ENCODE results near the gene HEPACAM2.

Gene HEPACAM2

GRCh38 chr7:93164766-93165165, 61.5 kb downstream of the HEPACAM2 start:
- Histone ChIP-seq H4K20me1 (ENCODE audit: insufficient read depth, low read length) (no peaks in the 10 kb centered on the region), H2AFZ (ENCODE audit: low read length) (no peak overlapping the region), H3K27me3 (ENCODE audit: insufficient read depth, low read length) (no peaks in the 10 kb centered on the region), H3K27ac (ENCODE audit: low read depth, low read length, poor library complexity, severe bottlenecking) (no peak overlapping the region), H3K4me3 (ENCODE audit: low read depth, low read length, poor library complexity, severe bottlenecking) (no peak overlapping the region), H3K4me2 (ENCODE audit: low read length) (no peak overlapping the region), H3K4me1 (ENCODE audit: insufficient read depth, low read length, severe bottlenecking) (peaks cover 3% of the 10 kb centered on the region), H3K9me3 (ENCODE audit: low read length) (peaks cover 15% of the 10 kb centered on the region), H3K9me2 (ENCODE audit: low read depth, low read length) (peaks cover 4% of the 10 kb centered on the region), H3F3A (ENCODE audit: insufficient read depth, low read length) (no peaks in the 10 kb centered on the region), H3K9ac (ENCODE audit: low read length) (no peak overlapping the region), H3K36me3 (ENCODE audit: insufficient read depth, low read length) (no peaks in the 10 kb centered on the region), H3K79me2 (ENCODE audit: insufficient read depth, low read length) (no peaks in the 10 kb centered on the region)
- TF ChIP-seq CTCF (IDR thresholded peaks at IDR 0.05; ENCODE audit: low read length) = no peak
- TF ChIP-seq EZH2 (IDR thresholded peaks at IDR 0.05; ENCODE audit: borderline replicate concordance, low read length) = no peak

- H2AFZ ChIP-seq (ENCODE audit: low read length) = no peak overlapping the region
- H3K27ac ChIP-seq (ENCODE audit: low read depth, low read length, poor library complexity, severe bottlenecking) = no peak overlapping the region
- peaks cover 3% of the 10 kb centered on the region for H3K4me1 ChIP-seq (ENCODE audit: insufficient read depth, low read length, severe bottlenecking)
- no peak overlapping the region for H3K9ac ChIP-seq (ENCODE audit: low read length)
- H3K4me3 ChIP-seq (ENCODE audit: low read depth, low read length, poor library complexity, severe bottlenecking) = no peak overlapping the region
- H4K20me1 ChIP-seq (ENCODE audit: insufficient read depth, low read length) = no peaks in the 10 kb centered on the region
- no peak overlapping the region for H3K4me2 ChIP-seq (ENCODE audit: low read length)
- no peaks in the 10 kb centered on the region for H3F3A ChIP-seq (ENCODE audit: insufficient read depth, low read length)
- H3K79me2 ChIP-seq (ENCODE audit: insufficient read depth, low read length) = no peaks in the 10 kb centered on the region
- TF ChIP-seq EZH2 (IDR thresholded peaks at IDR 0.05; ENCODE audit: borderline replicate concordance, low read length) (no peak), CTCF (IDR thresholded peaks at IDR 0.05; ENCODE audit: low read length) (no peak)
- H3K27me3 ChIP-seq (ENCODE audit: insufficient read depth, low read length) = no peaks in the 10 kb centered on the region
- peaks cover 4% of the 10 kb centered on the region for H3K9me2 ChIP-seq (ENCODE audit: low read depth, low read length)
- H3K9me3 ChIP-seq (ENCODE audit: low read length) = peaks cover 15% of the 10 kb centered on the region
- H3K36me3 ChIP-seq (ENCODE audit: insufficient read depth, low read length) = no peaks in the 10 kb centered on the region
These were observed 65.0 kb downstream of the HEPACAM2 start for GRCh38 chr7:93161181-93161762.

- Histone ChIP-seq H3K27me3 (ENCODE audit: insufficient read depth, low read length) (no peaks in the 10 kb centered on the region), H3K9me2 (ENCODE audit: low read depth, low read length) (peaks cover 4% of the 10 kb centered on the region; the same call in 1 of the 2 replicates), H3F3A (ENCODE audit: insufficient read depth, low read length) (no peaks in the 10 kb centered on the region), H3K79me2 (ENCODE audit: insufficient read depth, low read length) (no peaks in the 10 kb centered on the region), H2AFZ (ENCODE audit: low read length) (no peak overlapping the region), H3K4me1 (ENCODE audit: insufficient read depth, low read length, severe bottlenecking) (peaks cover under 1% of the 10 kb centered on the region), H4K20me1 (ENCODE audit: insufficient read depth, low read length) (no peaks in the 10 kb centered on the region), H3K4me3 (ENCODE audit: low read depth, low read length, poor library complexity, severe bottlenecking) (no peak overlapping the region), H3K9ac (ENCODE audit: low read length) (no peak overlapping the region), H3K36me3 (ENCODE audit: insufficient read depth, low read length) (no peaks in the 10 kb centered on the region), H3K9me3 (ENCODE audit: low read length) (peaks cover 15% of the 10 kb centered on the region), H3K4me2 (ENCODE audit: low read length) (no peak overlapping the region), H3K27ac (ENCODE audit: low read depth, low read length, poor library complexity, severe bottlenecking) (no peak overlapping the region)
- no peak for TF ChIP-seq CTCF (IDR thresholded peaks at IDR 0.05; ENCODE audit: low read length)
- no peak for TF ChIP-seq EZH2 (IDR thresholded peaks at IDR 0.05; ENCODE audit: borderline replicate concordance, low read length)
These were observed 65.9 kb downstream of the HEPACAM2 start for GRCh38 chr7:93160410-93160809.

Data from OCI-LY1 (cell line).